IPS DF 6.9 (cell line): ENCODE data around the gene LRRC45.

Experiments used
- DNase-seq: peaks from one replicate; pipeline ENCODE4 v3.0.0-alpha.2; 2013; ENCODE audit warnings: low read depth, low spot score
- H3K27ac ChIP-seq: one replicate; pipeline ENCODE4 v1.5.1; 2013; ENCODE audit warnings: low read length, control low read depth
- H3K27me3 ChIP-seq: 2 replicates; pipeline ENCODE4 v1.6.1; 2013; ENCODE audit warnings: mild to moderate bottlenecking, low read length; ENCODE audit not compliant: control insufficient read depth, insufficient read depth
- H3K36me3 ChIP-seq: 2 replicates; pipeline ENCODE4 v1.6.1; 2013; ENCODE audit warnings: low read length; ENCODE audit not compliant: control insufficient read depth, insufficient read depth
- H3K4me1 ChIP-seq: 2 replicates; pipeline ENCODE4 v1.6.1; 2013; ENCODE audit warnings: low read length; ENCODE audit not compliant: control insufficient read depth, insufficient read depth
- H3K4me3 ChIP-seq: 2 replicates; pipeline ENCODE4 v1.5.1; 2013; ENCODE audit warnings: mild to moderate bottlenecking, low read length
- H3K9me3 ChIP-seq: 2 replicates; pipeline ENCODE4 v1.6.1; 2013; ENCODE audit warnings: low read length, inconsistent platforms; ENCODE audit not compliant: control insufficient read depth, insufficient read depth
- WGBS: extraction: QIAGEN DNeasy Blood & Tissue Kit; methylation state at CpG from one replicate; pipeline ENCODE4 v1.1.7; 2013; ENCODE audit warnings: mixed read lengths, missing lambda C conversion rate; ENCODE audit not compliant: insufficient read length, insufficient coverage; 5-methylcytosine and 5-hydroxymethylcytosine counted together

Gene LRRC45

GRCh38 chr17:82008258-82008940, 14.7 kb upstream of the LRRC45 start:
- H3K27me3 ChIP-seq: no peaks in the 10 kb centered on the region

GRCh38 chr17:82008941-82009405, 14.1 kb upstream of the LRRC45 start:
- no peak for DNase-seq
- H3K9me3 ChIP-seq: no peaks in the 10 kb centered on the region
- H3K4me3 ChIP-seq: no peak overlapping the region
- peaks cover 3% of the 10 kb centered on the region; the same call in 1 of the 2 replicates for H3K36me3 ChIP-seq
- WGBS: no CpG with 5 or more reads among the region's 28 CpGs
- H3K27ac ChIP-seq: no peak overlapping the region
- H3K27me3 ChIP-seq: no peaks in the 10 kb centered on the region
- no peaks in the 10 kb centered on the region; the same call in 1 of the 2 replicates for H3K4me1 ChIP-seq

More at GRCh38 chr17:82008258-82008940, 14.7 kb upstream of the LRRC45 start:
- no peak for DNase-seq
- no peak overlapping the region for H3K4me3 ChIP-seq
- no peaks in the 10 kb centered on the region for H3K9me3 ChIP-seq
- no peak overlapping the region for H3K27ac ChIP-seq
- H3K36me3 ChIP-seq: peaks cover 6% of the 10 kb centered on the region; the same call in 1 of the 2 replicates
- no CpG with 5 or more reads among the region's 26 CpGs for WGBS
- H3K4me1 ChIP-seq: no peaks in the 10 kb centered on the region; the same call in 1 of the 2 replicates

- Histone ChIP-seq H3K9me3 (no peaks in the 10 kb centered on the region), H3K36me3 (peaks cover 3% of the 10 kb centered on the region; the same call in 1 of the 2 replicates), H3K27ac (no peak overlapping the region), H3K4me3 (no peak overlapping the region), H3K27me3 (no peaks in the 10 kb centered on the region), H3K4me1 (no peaks in the 10 kb centered on the region; the same call in 1 of the 2 replicates)
- WGBS: no CpG with 5 or more reads among the region's 15 CpGs
- DNase-seq: no peak
Observed at GRCh38 chr17:82009413-82009812, 13.7 kb upstream of the LRRC45 start.

GRCh38 chr17:82010575-82011525, 12.3 kb upstream of the LRRC45 start:
- no peak for DNase-seq
- no peaks in the 10 kb centered on the region for H3K27me3 ChIP-seq
- peaks cover 3% of the 10 kb centered on the region; the same call in 1 of the 2 replicates for H3K36me3 ChIP-seq
- no CpG with 5 or more reads among the region's 39 CpGs for WGBS
- H3K4me3 ChIP-seq: no peak overlapping the region
- no peak overlapping the region for H3K27ac ChIP-seq
- no peaks in the 10 kb centered on the region for H3K9me3 ChIP-seq
- no peaks in the 10 kb centered on the region; the same call in 1 of the 2 replicates for H3K4me1 ChIP-seq

GRCh38 chr17:82011617-82012187, 11.4 kb upstream of the LRRC45 start:
- no peak for DNase-seq
- WGBS: no CpG with 5 or more reads among the region's 19 CpGs
- H3K27ac ChIP-seq: no peak overlapping the region
- no peaks in the 10 kb centered on the region; the same call in 1 of the 2 replicates for H3K4me1 ChIP-seq
- H3K27me3 ChIP-seq: no peaks in the 10 kb centered on the region
- H3K9me3 ChIP-seq: no peaks in the 10 kb centered on the region
- no peak overlapping the region for H3K4me3 ChIP-seq
- peaks cover 3% of the 10 kb centered on the region; the same call in 1 of the 2 replicates for H3K36me3 ChIP-seq

- Histone ChIP-seq H3K4me3 (no peak overlapping the region), H3K9me3 (no peaks in the 10 kb centered on the region), H3K36me3 (peaks cover 3% of the 10 kb centered on the region; the same call in 1 of the 2 replicates), H3K27me3 (no peaks in the 10 kb centered on the region), H3K4me1 (no peaks in the 10 kb centered on the region; the same call in 1 of the 2 replicates), H3K27ac (no peak overlapping the region)
- WGBS: no CpG with 5 or more reads among the region's 20 CpGs
- no peak for DNase-seq
Observed at GRCh38 chr17:82012261-82012639, 10.9 kb upstream of the LRRC45 start.

- Histone ChIP-seq H3K4me1 (no peaks in the 10 kb centered on the region; the same call in 1 of the 2 replicates), H3K27me3 (no peaks in the 10 kb centered on the region), H3K36me3 (peaks cover 3% of the 10 kb centered on the region; the same call in 1 of the 2 replicates), H3K4me3 (no peak overlapping the region), H3K27ac (no peak overlapping the region), H3K9me3 (no peaks in the 10 kb centered on the region)
- DNase-seq: no peak
- no CpG with 5 or more reads among the region's 19 CpGs for WGBS
Observed at GRCh38 chr17:82012640-82013295, 10.3 kb upstream of the LRRC45 start.

- H3K4me1 ChIP-seq: no peaks in the 10 kb centered on the region; the same call in 1 of the 2 replicates
- no peak for DNase-seq
- peaks cover 5% of the 10 kb centered on the region; the same call in 1 of the 2 replicates for H3K36me3 ChIP-seq
- no peak overlapping the region for H3K4me3 ChIP-seq
- no peak overlapping the region for H3K27ac ChIP-seq
- WGBS: no CpG with 5 or more reads among the region's 22 CpGs
- no peaks in the 10 kb centered on the region for H3K9me3 ChIP-seq
- no peaks in the 10 kb centered on the region for H3K27me3 ChIP-seq
Observed at GRCh38 chr17:82013341-82013740, 9.8 kb upstream of the LRRC45 start.

GRCh38 chr17:82013772-82014321, 9.3 kb upstream of the LRRC45 start:
- Histone ChIP-seq H3K4me3 (no peak overlapping the region), H3K36me3 (peaks cover 6% of the 10 kb centered on the region; the same call in 1 of the 2 replicates), H3K27me3 (no peaks in the 10 kb centered on the region), H3K27ac (no peak overlapping the region), H3K9me3 (no peaks in the 10 kb centered on the region), H3K4me1 (no peaks in the 10 kb centered on the region; the same call in 1 of the 2 replicates)
- no CpG with 5 or more reads among the region's 16 CpGs for WGBS
- DNase-seq: no peak
